Activated B cell treated with CpG ODN at 0.5 μM for 24 hours (primary cell): ENCODE data around the gene FICD. TPM values are rescaled to one million over a fixed set of nuclear protein-coding genes. Genes with fewer than 3 reads are reported as not detected.

ENCODE experiments used
- ATAC-seq: fragments of 200-7000 bp; cut with Tn5 transposase; one replicate; pipeline ENCODE4 v1.10.0; 2021; ENCODE audit warnings: low read depth, mild to moderate bottlenecking, moderate library complexity
- CTCF ChIA-PET: fragments of 350-600 bp; sonication (Branson Sonifier 250); formaldehyde crosslinking; loops from one replicate; lab custom pipeline; 2021; ENCODE audit warnings: antibody characterized with exemption; lab: Charles Lee
- POLR2A ChIA-PET: fragments of 350-600 bp; sonication (Branson Sonifier 250); formaldehyde crosslinking; loops from one replicate; lab custom pipeline; 2021; ENCODE audit warnings: antibody characterized with exemption; lab: Charles Lee
- DNase-seq: peaks from one replicate; pipeline ENCODE4 v3.0.0; 2022
- H3K27ac Mint-ChIP-seq: one replicate; pipeline ENCODE4 v1.8.0; 2020; ENCODE audit warnings: mixed read lengths
- H3K27me3 Mint-ChIP-seq: one replicate; pipeline ENCODE4 v1.8.0; 2021; ENCODE audit warnings: mixed read lengths
- H3K36me3 Mint-ChIP-seq: one replicate; pipeline ENCODE4 v1.8.0; 2021; ENCODE audit warnings: low read depth, mixed read lengths
- H3K4me1 Mint-ChIP-seq: one replicate; pipeline ENCODE4 v1.8.0; 2021; ENCODE audit warnings: mixed read lengths
- H3K4me3 Mint-ChIP-seq: one replicate; pipeline ENCODE4 v1.8.0; 2020; ENCODE audit warnings: mild to moderate bottlenecking, mixed read lengths
- H3K9me3 Mint-ChIP-seq: one replicate; pipeline ENCODE4 v1.8.0; 2020; ENCODE audit warnings: mixed read lengths
- CTCF ChIP-seq: fragments of 200-600 bp; IDR thresholded peaks from one replicate; pipeline ENCODE4 v1.8.0; 2022; ENCODE audit warnings: antibody characterized with exemption, mild to moderate bottlenecking
- intact Hi-C: fragments of 100-400 bp; cut with micrococcal nuclease; formaldehyde crosslinking; loops from one replicate; pipeline ENCODE4 v1.15.1; 2024
- total RNA-seq: library from RNA; stranded (reverse); gene quantifications from 2 replicates; pipeline ENCODE4 v1.2.3, GENCODE V29; 2022

The FICD gene
- total RNA-seq, 1 donor from 2014 or later, result 11.2 TPM

- H3K4me3 Mint-ChIP-seq, result no peak overlapping the region
- peaks cover 5% of the 10 kb centered on the region for H3K4me1 Mint-ChIP-seq
- no peak for DNase-seq
- CTCF ChIA-PET, result no interaction called here
- H3K36me3 Mint-ChIP-seq, result no peaks in the 10 kb centered on the region
- POLR2A ChIA-PET, result no interaction called here
- intact Hi-C loops, result no loop called here
- H3K27ac Mint-ChIP-seq, result no peak overlapping the region
- no peak for ATAC-seq
- peaks cover 8% of the 10 kb centered on the region for H3K27me3 Mint-ChIP-seq
- peaks cover 16% of the 10 kb centered on the region for H3K9me3 Mint-ChIP-seq
- no peak for TF ChIP-seq CTCF
These were observed 9.9 kb upstream of the FICD start for GRCh38 chr12:108505129-108505528.

- ChIA-PET CTCF (no interaction called here), POLR2A (no interaction called here)
- H3K27ac Mint-ChIP-seq, result no peak overlapping the region
These were observed 7.0 kb upstream of the FICD start for GRCh38 chr12:108507971-108508642.

GRCh38 chr12:108509806-108510205, 5.3 kb upstream of the FICD start:
- intact Hi-C loops, result loop anchor here (2.0 to 10.0 kb wide), 4 partner anchors 315 to 833 kb away; no protein-coding TSS in a partner anchor
- Mint-ChIP-seq H3K36me3 (no peaks in the 10 kb centered on the region), H3K4me3 (no peak overlapping the region), H3K9me3 (no peaks in the 10 kb centered on the region), H3K4me1 (peaks cover 24% of the 10 kb centered on the region), H3K27me3 (peaks cover 3% of the 10 kb centered on the region), H3K27ac (no peak overlapping the region)
- DNase-seq, result no peak
- no peak for TF ChIP-seq CTCF
- ChIA-PET CTCF (no interaction called here), POLR2A (no interaction called here)
- ATAC-seq, result no peak

More at GRCh38 chr12:108507971-108508642, 7.0 kb upstream of the FICD start:
- intact Hi-C loops, result no loop called here
- Mint-ChIP-seq H3K27me3 (peaks cover 5% of the 10 kb centered on the region), H3K9me3 (peaks cover 9% of the 10 kb centered on the region), H3K36me3 (no peaks in the 10 kb centered on the region), H3K4me1 (peaks cover 21% of the 10 kb centered on the region), H3K4me3 (no peak overlapping the region)
- ATAC-seq (peak; percentile 46), DNase-seq (no peak)
- TF ChIP-seq CTCF, result no peak

GRCh38 chr12:108510836-108511235, 4.2 kb upstream of the FICD start:
- H3K27ac Mint-ChIP-seq, result peak overlapping the region; percentile 14
- ATAC-seq, result no peak
- no peak for TF ChIP-seq CTCF

More at GRCh38 chr12:108510836-108511235, 4.2 kb upstream of the FICD start:
- CTCF ChIA-PET, result interaction anchor here (0.7 kb wide), 1 partner anchor 634 kb away, joined by 3 read pairs; no protein-coding TSS in a partner anchor
- intact Hi-C loops, result loop anchor here (1.0 to 10.0 kb wide), 5 partner anchors 316 to 834 kb away; partner anchors contain the start of gene PRDM4
- H3K9me3 Mint-ChIP-seq, result no peaks in the 10 kb centered on the region
- DNase-seq, result no peak
- H3K4me3 Mint-ChIP-seq, result peak overlapping the region; percentile 79
- POLR2A ChIA-PET, result interaction anchor here (0.7 kb wide), 1 partner anchor 273 kb away, joined by 3 read pairs; no protein-coding TSS in a partner anchor
- H3K36me3 Mint-ChIP-seq, result peaks cover 4% of the 10 kb centered on the region
- peaks cover 3% of the 10 kb centered on the region for H3K27me3 Mint-ChIP-seq
- peaks cover 30% of the 10 kb centered on the region for H3K4me1 Mint-ChIP-seq
